ENCODE results near the gene TMED5. TPM values are rescaled to one million over a fixed set of nuclear protein-coding genes. Genes with fewer than 3 reads are reported as not detected.

Gene TMED5
- polyA plus RNA-seq, 1 of the 3 experiments (the other 2 are of a cell fraction) = 24.2 TPM

DNA sequence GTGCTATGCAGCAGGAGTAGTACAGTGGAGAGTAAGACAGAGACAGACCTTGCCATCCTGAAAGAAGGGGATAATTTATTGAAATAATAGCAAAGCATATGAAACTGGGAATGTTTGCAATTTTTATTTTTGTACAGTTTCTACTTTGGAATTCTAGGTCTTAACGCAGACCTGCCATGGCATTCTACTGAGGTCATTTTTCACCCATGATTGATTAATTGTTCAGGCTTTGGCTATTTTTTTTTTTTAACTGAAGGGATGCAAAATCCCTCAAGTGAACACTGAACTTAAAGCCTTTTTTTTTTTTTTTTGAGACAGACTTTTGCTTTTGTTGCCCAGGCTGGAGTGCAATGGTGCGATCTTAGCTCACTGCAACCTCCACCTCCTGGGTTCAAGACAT lies 74.0 kb downstream of the TMED5 start:
- Histone ChIP-seq H3K4me1 (ENCODE audit: control insufficient read depth in 1 of 2, insufficient read depth in 2 of 2, low read depth in 1 of 2, low read length in 1 of 2) (peaks cover 0 to 9% of the 10 kb centered on the region in 2 experiments; a peak in 2 of 4 replicates), H4K20me1 (ENCODE audit: insufficient read depth) (no peaks in the 10 kb centered on the region), H3K36me3 (replicated peaks in 1 of 2; ENCODE audit: control insufficient read depth in 1 of 2, insufficient read depth in 2 of 2, low read length in 1 of 2) (peaks cover 0 to 45% of the 10 kb centered on the region in 2 experiments), H3K9me3 (peaks cover 3% of the 10 kb centered on the region), H3K9ac (no peak overlapping the region), H3K27ac (ENCODE audit: low read depth in 2 of 2, low read length in 1 of 2) (no peak overlapping the region), H3K4me3 (ENCODE audit: low read depth in 2 of 2, low read length in 1 of 2) (no peak overlapping the region), H3K27me3 (ENCODE audit: insufficient read depth) (no peaks in the 10 kb centered on the region), H2AFZ (ENCODE audit: low read depth) (no peak overlapping the region), H3K4me2 (no peak overlapping the region), H3K9me2 (no peaks in the 10 kb centered on the region), H3F3A (replicated peaks; ENCODE audit: insufficient read depth) (peaks cover 4% of the 10 kb centered on the region), H3K79me2 (ENCODE audit: insufficient read depth) (peaks cover 100% of the 10 kb centered on the region)
- 83% methylated on average over 2 of the region's 2 CpGs for WGBS (ENCODE audit: low lambda C conversion rate)
- no peak for DNase-seq
- ChIA-PET POLR2A (no interaction called here), CTCF (no interaction called here)
- TF ChIP-seq JUND (IDR thresholded peaks at IDR 0.05) = no peak
- TF ChIP-seq, protein P1, sequence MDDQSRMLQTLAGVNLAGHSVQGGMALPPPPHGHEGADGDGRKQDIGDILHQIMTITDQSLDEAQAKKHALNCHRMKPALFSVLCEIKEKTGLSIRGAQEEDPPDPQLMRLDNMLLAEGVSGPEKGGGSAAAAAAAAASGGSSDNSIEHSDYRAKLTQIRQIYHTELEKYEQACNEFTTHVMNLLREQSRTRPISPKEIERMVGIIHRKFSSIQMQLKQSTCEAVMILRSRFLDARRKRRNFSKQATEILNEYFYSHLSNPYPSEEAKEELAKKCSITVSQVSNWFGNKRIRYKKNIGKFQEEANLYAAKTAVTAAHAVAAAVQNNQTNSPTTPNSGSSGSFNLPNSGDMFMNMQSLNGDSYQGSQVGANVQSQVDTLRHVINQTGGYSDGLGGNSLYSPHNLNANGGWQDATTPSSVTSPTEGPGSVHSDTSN (IDR thresholded peaks at IDR 0.05) = peak; percentile 45

GRCh38 chr1:93102142-93102541 lies 78.1 kb downstream of the TMED5 start:
- CTCF ChIA-PET = interaction anchor here (0.6 to 1.1 kb wide), 2 partner anchors 21 to 206 kb away, joined by 3 read pairs; no protein-coding TSS in a partner anchor

More at GRCh38 chr1:93102142-93102541, 78.1 kb downstream of the TMED5 start:
- Histone ChIP-seq H3K9me3 (no peaks in the 10 kb centered on the region), H3F3A (replicated peaks; ENCODE audit: insufficient read depth) (no peaks in the 10 kb centered on the region), H3K27me3 (ENCODE audit: insufficient read depth) (no peaks in the 10 kb centered on the region), H2AFZ (ENCODE audit: low read depth) (no peak overlapping the region), H3K4me2 (no peak overlapping the region), H3K36me3 (replicated peaks in 1 of 2; ENCODE audit: control insufficient read depth in 1 of 2, insufficient read depth in 2 of 2, low read length in 1 of 2) (peaks cover 0 to 18% of the 10 kb centered on the region in 2 experiments), H3K27ac (ENCODE audit: low read depth in 2 of 2, low read length in 1 of 2) (no peak overlapping the region), H3K79me2 (ENCODE audit: insufficient read depth) (peaks cover 100% of the 10 kb centered on the region), H3K4me3 (ENCODE audit: low read depth in 2 of 2, low read length in 1 of 2) (no peak overlapping the region), H4K20me1 (ENCODE audit: insufficient read depth) (peaks cover 18% of the 10 kb centered on the region; the same call in 1 of the 2 replicates), H3K4me1 (ENCODE audit: control insufficient read depth in 1 of 2, insufficient read depth in 2 of 2, low read depth in 1 of 2, low read length in 1 of 2) (no peaks in the 10 kb centered on the region), H3K9me2 (no peaks in the 10 kb centered on the region), H3K9ac (no peak overlapping the region)
- DNase-seq = no peak
- TF ChIP-seq, protein P2, sequence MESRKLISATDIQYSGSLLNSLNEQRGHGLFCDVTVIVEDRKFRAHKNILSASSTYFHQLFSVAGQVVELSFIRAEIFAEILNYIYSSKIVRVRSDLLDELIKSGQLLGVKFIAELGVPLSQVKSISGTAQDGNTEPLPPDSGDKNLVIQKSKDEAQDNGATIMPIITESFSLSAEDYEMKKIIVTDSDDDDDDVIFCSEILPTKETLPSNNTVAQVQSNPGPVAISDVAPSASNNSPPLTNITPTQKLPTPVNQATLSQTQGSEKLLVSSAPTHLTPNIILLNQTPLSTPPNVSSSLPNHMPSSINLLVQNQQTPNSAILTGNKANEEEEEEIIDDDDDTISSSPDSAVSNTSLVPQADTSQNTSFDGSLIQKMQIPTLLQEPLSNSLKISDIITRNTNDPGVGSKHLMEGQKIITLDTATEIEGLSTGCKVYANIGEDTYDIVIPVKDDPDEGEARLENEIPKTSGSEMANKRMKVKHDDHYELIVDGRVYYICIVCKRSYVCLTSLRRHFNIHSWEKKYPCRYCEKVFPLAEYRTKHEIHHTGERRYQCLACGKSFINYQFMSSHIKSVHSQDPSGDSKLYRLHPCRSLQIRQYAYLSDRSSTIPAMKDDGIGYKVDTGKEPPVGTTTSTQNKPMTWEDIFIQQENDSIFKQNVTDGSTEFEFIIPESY (IDR thresholded peaks at IDR 0.05; ENCODE audit: borderline replicate concordance, low read depth) = no peak
- TF ChIP-seq TEAD4 (IDR thresholded peaks at IDR 0.05; ENCODE audit: borderline replicate concordance, insufficient read depth) (no peak), POLR2AphosphoS5 (IDR thresholded peaks at IDR 0.05; ENCODE audit: low read depth, low read length) (no peak), MEF2A (IDR thresholded peaks at IDR 0.05; ENCODE audit: borderline replicate concordance, low read depth) (no peak), JUND (IDR thresholded peaks at IDR 0.05) (no peak)
- POLR2A ChIA-PET = no interaction called here
- 100% methylated on average over 4 of the region's 4 CpGs for WGBS (ENCODE audit: low lambda C conversion rate)

Small RNA genes within 50 kb of the gene (small RNA-seq; reads per million reads assigned to genes)
- 0 reads per million in 7 experiments for gene AC126124.1

Other genes with a start within 250 kb of the TMED5 start
- gene DIPK1A, start 219.0 kb downstream of the TMED5 start, polyA plus RNA-seq (2012; rRNA removed) = 3.4 and 4.0 TPM in 2 replicates
- gene MTF2, start 101.1 kb downstream of the TMED5 start, polyA plus RNA-seq (2012; rRNA removed) = 11.9 and 15.3 TPM in 2 replicates
- 3.5 and 4.0 TPM in 2 replicates for gene CCDC18, start 311 bp upstream of the TMED5 start, polyA plus RNA-seq (2012; rRNA removed)
- 12.8 and 17.5 TPM in 2 replicates for gene DR1, start 165.5 kb upstream of the TMED5 start, polyA plus RNA-seq (2012; rRNA removed)